ENCODE data around the gene MEGF10.

MEGF10 gene

GRCh38 chr5:127385936-127386335 lies 95.3 kb downstream of the MEGF10 start:
- TF ChIP-seq CTCF (IDR thresholded peaks at IDR 0.05; ENCODE audit: low read depth, low read length) (no peak), EZH2phosphoT487 (IDR thresholded peaks at IDR 0.05; ENCODE audit: low read depth) (no peak)
- Histone ChIP-seq H3K4me3 (ENCODE audit: low read length) (no peak overlapping the region), H3K36me3 (replicated peaks; ENCODE audit: low read depth, low read length) (no peaks in the 10 kb centered on the region), H3K27ac (ENCODE audit: low read length) (no peak overlapping the region), H3K4me2 (ENCODE audit: low read length) (no peak overlapping the region), H4K20me1 (ENCODE audit: insufficient read depth, low read length) (no peaks in the 10 kb centered on the region), H2AFZ (ENCODE audit: low read depth, low read length) (no peak overlapping the region), H3K9ac (ENCODE audit: low read length) (no peak overlapping the region), H3K27me3 (ENCODE audit: low read depth, low read length) (no peaks in the 10 kb centered on the region), H3K9me3 (ENCODE audit: insufficient read depth, low read length) (no peaks in the 10 kb centered on the region), H3K79me2 (ENCODE audit: low read length) (no peaks in the 10 kb centered on the region), H3K4me1 (ENCODE audit: low read length) (no peaks in the 10 kb centered on the region)

GRCh38 chr5:127386557-127386956 lies 96.0 kb downstream of the MEGF10 start:
- H3K4me2 ChIP-seq (ENCODE audit: low read length) = no peak overlapping the region
- no peak overlapping the region for H3K27ac ChIP-seq (ENCODE audit: low read length)
- TF ChIP-seq CTCF (IDR thresholded peaks at IDR 0.05; ENCODE audit: low read depth, low read length) (no peak), EZH2phosphoT487 (IDR thresholded peaks at IDR 0.05; ENCODE audit: low read depth) (no peak)

GRCh38 chr5:127389601-127390000 lies 99.0 kb downstream of the MEGF10 start:
- Histone ChIP-seq H3K9ac (ENCODE audit: low read length) (no peak overlapping the region), H3K4me3 (ENCODE audit: low read length) (no peak overlapping the region), H3K36me3 (replicated peaks; ENCODE audit: low read depth, low read length) (no peaks in the 10 kb centered on the region), H2AFZ (ENCODE audit: low read depth, low read length) (no peak overlapping the region), H3K4me1 (ENCODE audit: low read length) (peaks cover 6% of the 10 kb centered on the region; the same call in 1 of the 2 replicates), H3K9me3 (ENCODE audit: insufficient read depth, low read length) (no peaks in the 10 kb centered on the region), H4K20me1 (ENCODE audit: insufficient read depth, low read length) (no peaks in the 10 kb centered on the region), H3K4me2 (ENCODE audit: low read length) (no peak overlapping the region), H3K27ac (ENCODE audit: low read length) (no peak overlapping the region), H3K79me2 (ENCODE audit: low read length) (no peaks in the 10 kb centered on the region), H3K27me3 (ENCODE audit: low read depth, low read length) (no peaks in the 10 kb centered on the region)
- TF ChIP-seq CTCF (IDR thresholded peaks at IDR 0.05; ENCODE audit: low read depth, low read length) (no peak), EZH2phosphoT487 (IDR thresholded peaks at IDR 0.05; ENCODE audit: low read depth) (no peak)

More at GRCh38 chr5:127386557-127386956, 96.0 kb downstream of the MEGF10 start:
- H3K4me1 ChIP-seq (ENCODE audit: low read length) = no peaks in the 10 kb centered on the region
- no peaks in the 10 kb centered on the region for H3K9me3 ChIP-seq (ENCODE audit: insufficient read depth, low read length)
- H3K9ac ChIP-seq (ENCODE audit: low read length) = no peak overlapping the region
- H4K20me1 ChIP-seq (ENCODE audit: insufficient read depth, low read length) = no peaks in the 10 kb centered on the region
- H3K4me3 ChIP-seq (ENCODE audit: low read length) = no peak overlapping the region
- no peak overlapping the region for H2AFZ ChIP-seq (ENCODE audit: low read depth, low read length)
- no peaks in the 10 kb centered on the region for H3K27me3 ChIP-seq (ENCODE audit: low read depth, low read length)
- H3K36me3 ChIP-seq (replicated peaks; ENCODE audit: low read depth, low read length) = no peaks in the 10 kb centered on the region
- H3K79me2 ChIP-seq (ENCODE audit: low read length) = no peaks in the 10 kb centered on the region

DNA sequence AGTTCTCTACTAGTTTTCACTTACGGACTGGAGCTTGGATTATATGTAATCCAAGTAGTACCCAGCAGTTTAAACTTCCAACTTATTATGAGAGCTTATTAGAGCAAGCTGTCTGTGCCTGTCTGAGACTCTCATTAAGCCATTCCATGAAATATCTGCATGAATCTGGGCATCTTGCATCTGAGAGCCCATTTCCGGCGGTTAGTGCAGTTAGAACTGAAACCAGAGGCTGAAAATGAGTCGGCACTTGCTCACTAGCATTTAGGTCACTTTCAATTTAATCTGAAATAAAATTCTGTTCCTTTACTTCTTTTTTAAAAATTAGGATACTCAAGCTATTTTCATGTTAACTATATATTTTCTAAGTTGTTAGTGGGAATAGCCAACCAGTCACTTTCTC lies 102.2 kb downstream of the MEGF10 start:
- H3K27ac ChIP-seq (ENCODE audit: low read length) = no peak overlapping the region
- peak overlapping the region; percentile 33 for H3K4me3 ChIP-seq (ENCODE audit: low read length)
- H3K4me2 ChIP-seq (ENCODE audit: low read length) = peak overlapping the region; percentile 56
- no peak overlapping the region for H3K9ac ChIP-seq (ENCODE audit: low read length)
- H3K79me2 ChIP-seq (ENCODE audit: low read length) = no peaks in the 10 kb centered on the region
- 0 out of 2 replicates have a peak overlapping the region, but pooled peaks have one; percentile 39 for H2AFZ ChIP-seq (ENCODE audit: low read depth, low read length)
- no peaks in the 10 kb centered on the region for H4K20me1 ChIP-seq (ENCODE audit: insufficient read depth, low read length)
- TF ChIP-seq EZH2phosphoT487 (IDR thresholded peaks at IDR 0.05; ENCODE audit: low read depth) = no peak
- TF ChIP-seq CTCF (IDR thresholded peaks at IDR 0.05; ENCODE audit: low read depth, low read length) = no peak
- H3K4me1 ChIP-seq (ENCODE audit: low read length) = peaks cover 6% of the 10 kb centered on the region; the same call in 1 of the 2 replicates
- H3K9me3 ChIP-seq (ENCODE audit: insufficient read depth, low read length) = no peaks in the 10 kb centered on the region
- H3K36me3 ChIP-seq (replicated peaks; ENCODE audit: low read depth, low read length) = no peaks in the 10 kb centered on the region
- H3K27me3 ChIP-seq (ENCODE audit: low read depth, low read length) = no peaks in the 10 kb centered on the region
